HCT116 (cell line): Measurements from ENCODE around the gene LSM11.

Experiments
- ELF1 ChIP-seq: IDR thresholded peaks from 2 replicates; pipeline ENCODE4 v1.6.1; 2012; ENCODE audit warnings: low read depth, borderline replicate concordance
- EZH2 ChIP-seq: fragments of 200-600 bp; sonication (generic); IDR thresholded peaks from 2 replicates; pipeline ENCODE4 v1.6.1; 2017; ENCODE audit warnings: antibody characterized with exemption, mixed run types
- EZH2phosphoT487 ChIP-seq: fragments of 200-600 bp; IDR thresholded peaks from 2 replicates; pipeline ENCODE4 v1.6.1; 2018; ENCODE audit warnings: antibody characterized with exemption, borderline replicate concordance
- JUND ChIP-seq: IDR thresholded peaks from 2 replicates; pipeline ENCODE4 v1.6.1; 2012
- POLR2A ChIP-seq: IDR thresholded peaks from 2 replicates; pipeline ENCODE4 v1.7.0; 2011; ENCODE audit warnings: borderline replicate concordance; ENCODE audit not compliant: insufficient read depth, insufficient read length; ENCODE audit errors: extremely low read depth
- POLR2AphosphoS5 ChIP-seq: IDR thresholded peaks from 2 replicates; pipeline ENCODE4 v1.6.1; 2011; ENCODE audit warnings: mild to moderate bottlenecking, low read depth, low read length, moderate library complexity
- SIN3A ChIP-seq: IDR thresholded peaks from 2 replicates; pipeline ENCODE4 v1.6.1; 2012; ENCODE audit warnings: low read depth
- SRF ChIP-seq: IDR thresholded peaks from 2 replicates; pipeline ENCODE4 v1.6.1; 2012; ENCODE audit warnings: low read depth
- YY1 ChIP-seq: IDR thresholded peaks from 2 replicates; pipeline ENCODE4 v1.6.1; 2011; ENCODE audit warnings: low read length, low read depth, moderate library complexity, mild to moderate bottlenecking; ENCODE audit not compliant: insufficient replicate concordance; ENCODE audit errors: extremely low read depth
- ZFX ChIP-seq: fragments of 450-650 bp; IDR thresholded peaks from 2 replicates; pipeline ENCODE4 v1.6.1; 2017
- TF ChIP-seq, protein P1 (sequence below), 3 experiments: fragments of 200-600 bp in 1 of 3; sonication (generic) in 1 of 3; IDR thresholded peaks in 2 of 3; conservative IDR thresholded peaks in 1 of 3; 2 replicates each; pipeline ENCODE4 v1.5.1; 2012 to 2017; ENCODE audit warnings: low read depth in 2 of 3, low read length in 2 of 3, antibody characterized with exemption in 1 of 3, borderline replicate concordance in 1 of 3, control low read depth in 1 of 3, mild to moderate bottlenecking in 1 of 3, mixed read lengths in 1 of 3, mixed run types in 1 of 3, moderate library complexity in 1 of 3; ENCODE audit not compliant: insufficient read depth in 1 of 3
- TF ChIP-seq, protein P2 (sequence below): IDR thresholded peaks from 2 replicates; pipeline ENCODE4 v1.6.1; 2012
- TF ChIP-seq, protein P3 (sequence below): IDR thresholded peaks from 2 replicates; pipeline ENCODE4 v1.6.1; 2012; ENCODE audit warnings: low read depth

DNA sequence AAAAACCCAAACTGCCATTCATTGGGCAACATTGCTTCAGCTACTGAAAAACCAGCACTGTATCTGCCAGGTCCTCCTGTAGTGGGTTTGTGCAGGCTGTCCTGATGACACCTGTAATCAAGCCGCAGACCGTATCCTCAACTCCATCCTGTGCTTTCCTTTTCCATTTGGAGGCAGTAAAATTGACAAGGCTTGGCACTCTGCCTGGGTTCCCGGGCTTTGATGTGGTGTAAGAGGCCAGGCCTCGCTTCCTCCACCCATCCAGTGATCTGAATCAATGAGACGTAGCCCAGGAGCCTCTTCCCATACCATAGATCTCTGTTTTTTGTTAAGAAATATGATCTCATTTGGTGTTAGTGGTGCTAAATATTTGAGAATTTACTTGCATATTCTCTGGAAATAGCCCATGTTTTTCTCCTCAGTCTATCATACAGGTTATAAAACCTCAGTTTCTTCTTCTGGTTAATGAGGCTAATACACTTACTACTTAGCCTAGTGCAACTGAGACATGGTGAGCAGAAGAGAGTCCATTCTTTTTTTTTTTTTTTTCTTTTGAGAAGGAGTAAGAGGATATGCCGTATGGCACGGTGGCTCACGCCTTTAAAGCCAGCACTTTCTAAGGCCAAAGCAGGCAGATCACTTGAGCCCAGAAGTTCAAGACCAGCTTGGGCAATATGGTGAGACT is 34.8 kb downstream of the LSM11 start:
- TF ChIP-seq, protein P1, sequence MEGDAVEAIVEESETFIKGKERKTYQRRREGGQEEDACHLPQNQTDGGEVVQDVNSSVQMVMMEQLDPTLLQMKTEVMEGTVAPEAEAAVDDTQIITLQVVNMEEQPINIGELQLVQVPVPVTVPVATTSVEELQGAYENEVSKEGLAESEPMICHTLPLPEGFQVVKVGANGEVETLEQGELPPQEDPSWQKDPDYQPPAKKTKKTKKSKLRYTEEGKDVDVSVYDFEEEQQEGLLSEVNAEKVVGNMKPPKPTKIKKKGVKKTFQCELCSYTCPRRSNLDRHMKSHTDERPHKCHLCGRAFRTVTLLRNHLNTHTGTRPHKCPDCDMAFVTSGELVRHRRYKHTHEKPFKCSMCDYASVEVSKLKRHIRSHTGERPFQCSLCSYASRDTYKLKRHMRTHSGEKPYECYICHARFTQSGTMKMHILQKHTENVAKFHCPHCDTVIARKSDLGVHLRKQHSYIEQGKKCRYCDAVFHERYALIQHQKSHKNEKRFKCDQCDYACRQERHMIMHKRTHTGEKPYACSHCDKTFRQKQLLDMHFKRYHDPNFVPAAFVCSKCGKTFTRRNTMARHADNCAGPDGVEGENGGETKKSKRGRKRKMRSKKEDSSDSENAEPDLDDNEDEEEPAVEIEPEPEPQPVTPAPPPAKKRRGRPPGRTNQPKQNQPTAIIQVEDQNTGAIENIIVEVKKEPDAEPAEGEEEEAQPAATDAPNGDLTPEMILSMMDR (IDR thresholded peaks at IDR 0.05 in 2 of 3, conservative IDR thresholded peaks at IDR 0.05 in 1 of 3; ENCODE audit: borderline replicate concordance in 1 of 3, insufficient read depth in 1 of 3, low read depth in 2 of 3, low read length in 2 of 3): no peak
- TF ChIP-seq, protein P2, sequence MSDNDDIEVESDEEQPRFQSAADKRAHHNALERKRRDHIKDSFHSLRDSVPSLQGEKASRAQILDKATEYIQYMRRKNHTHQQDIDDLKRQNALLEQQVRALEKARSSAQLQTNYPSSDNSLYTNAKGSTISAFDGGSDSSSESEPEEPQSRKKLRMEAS: 0 out of 2 replicates have a peak, but pooled peaks have one; percentile 28
- TF ChIP-seq EZH2 (no peak), JUND (peak; percentile 59), POLR2A (no peak), SIN3A (peak; percentile 67), ELF1 (no peak), YY1 (no peak), EZH2phosphoT487 (no peak), SRF (no peak), ZFX (no peak), POLR2AphosphoS5 (peak; percentile 46; the same call in 1 of the 2 replicates)
- TF ChIP-seq, protein P3, sequence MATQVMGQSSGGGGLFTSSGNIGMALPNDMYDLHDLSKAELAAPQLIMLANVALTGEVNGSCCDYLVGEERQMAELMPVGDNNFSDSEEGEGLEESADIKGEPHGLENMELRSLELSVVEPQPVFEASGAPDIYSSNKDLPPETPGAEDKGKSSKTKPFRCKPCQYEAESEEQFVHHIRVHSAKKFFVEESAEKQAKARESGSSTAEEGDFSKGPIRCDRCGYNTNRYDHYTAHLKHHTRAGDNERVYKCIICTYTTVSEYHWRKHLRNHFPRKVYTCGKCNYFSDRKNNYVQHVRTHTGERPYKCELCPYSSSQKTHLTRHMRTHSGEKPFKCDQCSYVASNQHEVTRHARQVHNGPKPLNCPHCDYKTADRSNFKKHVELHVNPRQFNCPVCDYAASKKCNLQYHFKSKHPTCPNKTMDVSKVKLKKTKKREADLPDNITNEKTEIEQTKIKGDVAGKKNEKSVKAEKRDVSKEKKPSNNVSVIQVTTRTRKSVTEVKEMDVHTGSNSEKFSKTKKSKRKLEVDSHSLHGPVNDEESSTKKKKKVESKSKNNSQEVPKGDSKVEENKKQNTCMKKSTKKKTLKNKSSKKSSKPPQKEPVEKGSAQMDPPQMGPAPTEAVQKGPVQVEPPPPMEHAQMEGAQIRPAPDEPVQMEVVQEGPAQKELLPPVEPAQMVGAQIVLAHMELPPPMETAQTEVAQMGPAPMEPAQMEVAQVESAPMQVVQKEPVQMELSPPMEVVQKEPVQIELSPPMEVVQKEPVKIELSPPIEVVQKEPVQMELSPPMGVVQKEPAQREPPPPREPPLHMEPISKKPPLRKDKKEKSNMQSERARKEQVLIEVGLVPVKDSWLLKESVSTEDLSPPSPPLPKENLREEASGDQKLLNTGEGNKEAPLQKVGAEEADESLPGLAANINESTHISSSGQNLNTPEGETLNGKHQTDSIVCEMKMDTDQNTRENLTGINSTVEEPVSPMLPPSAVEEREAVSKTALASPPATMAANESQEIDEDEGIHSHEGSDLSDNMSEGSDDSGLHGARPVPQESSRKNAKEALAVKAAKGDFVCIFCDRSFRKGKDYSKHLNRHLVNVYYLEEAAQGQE: no peak
